Natural killer cell (primary cell): ENCODE results near the gene PPL. TPM values are rescaled to one million over a fixed set of nuclear protein-coding genes. Genes with fewer than 3 reads are reported as not detected.

Source experiments
- ATAC-seq, 3 donors: fragments of 150-1000 bp in 2 of 3; fragments of 200-7000 bp in 1 of 3; cut with Tn5 transposase; 1 replicate in 1 of 3; 2 replicates in 2 of 3; pipeline ENCODE4 v1.10.0; 2021; ENCODE audit warnings: mild to moderate bottlenecking in 2 of 3, moderate library complexity in 2 of 3
- DNase-seq, 2 donors: peaks; one replicate each; pipeline versions ENCODE4 v3.0.0 to v3.0.0-alpha.2; 2013 to 2021; ENCODE audit warnings: mixed read lengths in 1 of 2
- H3K27ac ChIP-seq: one replicate; pipeline ENCODE4 v1.5.1; 2013; ENCODE audit warnings: mild to moderate bottlenecking, low read length
- H3K27me3 ChIP-seq: one replicate; pipeline ENCODE4 v1.6.1; 2013; ENCODE audit warnings: low read length; ENCODE audit not compliant: control insufficient read depth, insufficient read depth
- H3K36me3 ChIP-seq: one replicate; pipeline ENCODE4 v1.6.1; 2013; ENCODE audit warnings: low read length; ENCODE audit not compliant: control insufficient read depth, insufficient read depth
- H3K4me1 ChIP-seq: one replicate; pipeline ENCODE4 v1.6.1; 2013; ENCODE audit warnings: low read length; ENCODE audit not compliant: control insufficient read depth, insufficient read depth
- H3K4me3 ChIP-seq: one replicate; pipeline ENCODE4 v1.5.1; 2013; ENCODE audit warnings: low read length
- H3K9me3 ChIP-seq: one replicate; pipeline ENCODE4 v1.6.1; 2013; ENCODE audit warnings: low read length; ENCODE audit not compliant: control insufficient read depth, insufficient read depth
- H3K27ac Mint-ChIP-seq, 2 donors: one replicate each; pipeline ENCODE4 v1.8.0; 2022; ENCODE audit warnings: mild to moderate bottlenecking in 2 of 2, mixed read lengths in 2 of 2, moderate library complexity in 1 of 2
- H3K27me3 Mint-ChIP-seq, 2 donors: one replicate each; pipeline ENCODE4 v1.8.0; 2022; ENCODE audit warnings: low read depth in 2 of 2, mixed read lengths in 2 of 2
- H3K36me3 Mint-ChIP-seq: one replicate; pipeline ENCODE4 v1.8.0; 2022; ENCODE audit warnings: mixed read lengths
- H3K4me1 Mint-ChIP-seq, 2 donors: one replicate each; pipeline ENCODE4 v1.8.0; 2022; ENCODE audit warnings: mixed read lengths in 2 of 2
- H3K4me3 Mint-ChIP-seq: one replicate; pipeline ENCODE4 v1.8.0; 2022; ENCODE audit warnings: mild to moderate bottlenecking, moderate library complexity, mixed read lengths
- H3K9me3 Mint-ChIP-seq, 2 donors: one replicate each; pipeline ENCODE4 v1.8.0; 2022; ENCODE audit warnings: mixed read lengths in 2 of 2
- WGBS: methylation state at CpG from one replicate; pipeline ENCODE4 v1.1.7; 2013; ENCODE audit warnings: missing lambda C conversion rate; ENCODE audit not compliant: insufficient coverage; 5-methylcytosine and 5-hydroxymethylcytosine counted together
- intact Hi-C: fragments of 100-400 bp; cut with micrococcal nuclease; formaldehyde crosslinking; loops from one replicate; pipeline ENCODE4 v1.14.2; 2022
- total RNA-seq, 4 donors: library from RNA; stranded (reverse); fragments of 120-200 nt in 1 of 4; gene quantifications; one replicate each; pipeline versions ENCODE4 v1.2.3 to v1.2.4, GENCODE V29; 2013 to 2022
- TF ChIP-seq, protein P1 (sequence below): fragments of 200-600 bp; IDR thresholded peaks from one replicate; pipeline ENCODE4 v1.8.0; 2022; ENCODE audit warnings: antibody characterized with exemption

The PPL gene
- total RNA-seq, 3 donors from 2014 or later (not counting 1 experiment from before 2014, with no cell fraction given): not detected

GRCh38 chr16:4846901-4847773 lies 89.8 kb downstream of the PPL start, which contains the start of the genes GLYR1 and UBN1:
Gene GLYR1 (minus strand): TSS chr16:4847288. CDS start chr16:4847265, 23 bp downstream.
Gene UBN1 (plus strand): TSS chr16:4847481. CDS start chr16:4852918, 5,437 bp downstream.
- peaks cover 18% of the 10 kb centered on the region for H3K36me3 ChIP-seq

DNA sequence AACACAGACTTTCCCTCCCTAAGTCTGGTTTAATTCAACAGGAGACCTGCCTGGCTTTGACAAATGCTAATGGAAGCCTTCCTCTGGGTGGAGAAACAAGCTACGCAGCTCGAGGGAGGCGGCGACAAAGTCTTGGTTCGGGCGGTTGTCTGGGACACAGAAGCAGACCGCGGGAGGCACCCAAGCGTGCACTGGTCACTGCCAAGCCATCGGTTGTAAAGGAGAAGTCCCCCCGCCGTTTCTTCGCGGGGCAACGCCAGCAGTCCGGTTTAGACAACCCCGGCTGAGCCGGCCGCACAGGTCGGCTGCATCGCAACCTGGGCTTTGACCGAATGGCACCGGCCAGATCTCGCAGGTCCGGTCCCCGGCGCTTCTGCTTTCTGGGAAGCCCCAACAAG lies 90.4 kb downstream of the PPL start:
- Histone ChIP-seq H3K36me3 (peaks cover 22% of the 10 kb centered on the region), H3K27ac (peak overlapping the region; percentile 96), H3K4me3 (peak overlapping the region; percentile 76), H3K27me3 (no peaks in the 10 kb centered on the region), H3K4me1 (peaks cover 24% of the 10 kb centered on the region), H3K9me3 (no peaks in the 10 kb centered on the region)
- intact Hi-C loops: loop anchor here (5.0 to 10.0 kb wide), 2 partner anchors 79 to 248 kb away; partner anchors contain the start of genes EEF2KMT and ZNF500
- no peaks in the 10 kb centered on the region for H3K27me3 Mint-ChIP-seq
- under 1% methylated on average over 27 of the region's 27 CpGs for WGBS
- TF ChIP-seq, protein P1, sequence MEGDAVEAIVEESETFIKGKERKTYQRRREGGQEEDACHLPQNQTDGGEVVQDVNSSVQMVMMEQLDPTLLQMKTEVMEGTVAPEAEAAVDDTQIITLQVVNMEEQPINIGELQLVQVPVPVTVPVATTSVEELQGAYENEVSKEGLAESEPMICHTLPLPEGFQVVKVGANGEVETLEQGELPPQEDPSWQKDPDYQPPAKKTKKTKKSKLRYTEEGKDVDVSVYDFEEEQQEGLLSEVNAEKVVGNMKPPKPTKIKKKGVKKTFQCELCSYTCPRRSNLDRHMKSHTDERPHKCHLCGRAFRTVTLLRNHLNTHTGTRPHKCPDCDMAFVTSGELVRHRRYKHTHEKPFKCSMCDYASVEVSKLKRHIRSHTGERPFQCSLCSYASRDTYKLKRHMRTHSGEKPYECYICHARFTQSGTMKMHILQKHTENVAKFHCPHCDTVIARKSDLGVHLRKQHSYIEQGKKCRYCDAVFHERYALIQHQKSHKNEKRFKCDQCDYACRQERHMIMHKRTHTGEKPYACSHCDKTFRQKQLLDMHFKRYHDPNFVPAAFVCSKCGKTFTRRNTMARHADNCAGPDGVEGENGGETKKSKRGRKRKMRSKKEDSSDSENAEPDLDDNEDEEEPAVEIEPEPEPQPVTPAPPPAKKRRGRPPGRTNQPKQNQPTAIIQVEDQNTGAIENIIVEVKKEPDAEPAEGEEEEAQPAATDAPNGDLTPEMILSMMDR: no peak
- H3K4me3 Mint-ChIP-seq: peak overlapping the region; percentile 83
- DNase-seq: peak in 1 of 2 donors; percentile 46
- no peaks in the 10 kb centered on the region for H3K36me3 Mint-ChIP-seq
- no peaks in the 10 kb centered on the region for H3K9me3 Mint-ChIP-seq
- no peak for ATAC-seq
- peaks cover 43% of the 10 kb centered on the region in 2 donors for H3K4me1 Mint-ChIP-seq
- peak overlapping the region; percentile 93 to 95 for H3K27ac Mint-ChIP-seq

More at GRCh38 chr16:4846901-4847773, 89.8 kb downstream of the PPL start, which contains the start of the genes GLYR1 and UBN1:
- H3K9me3 ChIP-seq: no peaks in the 10 kb centered on the region
- TF ChIP-seq, protein P1: no peak
- Mint-ChIP-seq H3K4me3 (peak within 1 kb of the TSS; percentile 98), H3K27me3 (no peaks in the 10 kb centered on the region), H3K4me1 (peaks cover 50% of the 10 kb centered on the region in 2 donors), H3K27ac (peak within 1 kb of the TSS; percentile 93 to 95), H3K36me3 (no peaks in the 10 kb centered on the region), H3K9me3 (no peaks in the 10 kb centered on the region)
- H3K27ac ChIP-seq: peak within 1 kb of the TSS; percentile 96
- peak; percentile 85 to 95 (median 89) for ATAC-seq
- intact Hi-C loops: loop anchor here (5.0 to 10.0 kb wide), 2 partner anchors 80 to 248 kb away; partner anchors contain the start of genes EEF2KMT and ZNF500
- under 1% methylated on average over 126 of the region's 126 CpGs for WGBS
- peak; percentile 99 to 100 for DNase-seq
- no peaks in the 10 kb centered on the region for H3K27me3 ChIP-seq
- H3K4me3 ChIP-seq: peak within 1 kb of the TSS; percentile 76
- H3K4me1 ChIP-seq: peaks cover 24% of the 10 kb centered on the region

DNA sequence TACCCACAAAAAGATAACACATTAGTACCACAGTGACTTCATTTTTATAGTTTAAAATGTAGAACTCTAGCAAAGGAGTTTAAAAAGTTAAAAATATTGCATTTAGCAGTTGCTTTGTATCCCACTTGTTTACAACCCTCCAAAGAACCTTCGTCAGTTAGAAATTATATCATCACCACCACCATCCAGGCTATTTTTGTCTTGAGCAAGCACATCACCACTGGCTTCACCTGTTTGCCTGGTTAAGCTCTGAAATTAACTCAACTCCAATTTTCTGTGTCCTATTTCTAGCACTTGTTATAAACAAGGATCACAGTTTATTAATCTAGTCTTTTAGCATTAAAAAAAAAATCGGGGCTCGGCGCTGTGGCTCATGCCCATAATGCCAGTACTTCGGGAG lies 96.0 kb downstream of the PPL start:
- Histone ChIP-seq H3K27ac (no peak overlapping the region), H3K9me3 (no peaks in the 10 kb centered on the region), H3K27me3 (no peaks in the 10 kb centered on the region), H3K36me3 (peaks cover 63% of the 10 kb centered on the region), H3K4me3 (no peak overlapping the region), H3K4me1 (peaks cover 1% of the 10 kb centered on the region)
- Mint-ChIP-seq H3K4me3 (no peak overlapping the region), H3K36me3 (no peaks in the 10 kb centered on the region), H3K9me3 (no peaks in the 10 kb centered on the region), H3K27ac (peak overlapping the region in 1 of 2 donors; percentile 41), H3K27me3 (no peaks in the 10 kb centered on the region), H3K4me1 (peaks cover 17 to 20% of the 10 kb centered on the region in 2 donors)
- TF ChIP-seq, protein P1: no peak
- intact Hi-C loops: loop anchor here (10.0 kb wide), 1 partner anchor 254 kb away; the partner anchor contains the start of gene EEF2KMT
- DNase-seq (no peak), ATAC-seq (no peak)
- 78% methylated on average over 5 of the region's 5 CpGs for WGBS
